Measurements from ENCODE around the gene ADIPOR2. TPM values are rescaled to one million over a fixed set of nuclear protein-coding genes. Genes with fewer than 3 reads are reported as not detected.
"Not testable (repeated sequence)": the region's sequence is repeated elsewhere in the genome, so short reads cannot be mapped to it uniquely, and the experiment has no call there.

The ADIPOR2 gene
- total RNA-seq, 4 donors from 2014 or later: 46.0 to 59.3 (median 52.4) TPM

- H3K4me1 ChIP-seq: peaks cover 0 to 23% of the 10 kb centered on the region in 2 donors
- H3K27me3 ChIP-seq: no peaks in the 10 kb centered on the region
- TF ChIP-seq POLR2A (IDR thresholded peaks at IDR 0.05): no peak
- no peak for TF ChIP-seq CTCF (IDR thresholded peaks at IDR 0.05)
- H3K9me3 ChIP-seq: no peaks in the 10 kb centered on the region
- no peak overlapping the region for H3K27ac ChIP-seq
- H3K36me3 ChIP-seq: no peaks in the 10 kb centered on the region
- DNase-seq: no peak
- intact Hi-C loops (cut with DNase I): no loop called here
- H3K4me3 ChIP-seq (replicated peaks in 1 of 3): no peak overlapping the region
- 94 to 96% methylated on average over 11 of the region's 11 CpGs for WGBS, 2 donors
Observed at GRCh38 chr12:1731019-1731687, 40.3 kb downstream of the ADIPOR2 start.

- H3K27ac ChIP-seq; H3K9me3 ChIP-seq; H3K4me3 ChIP-seq (replicated peaks in 1 of 3); H3K36me3 ChIP-seq; H3K27me3 ChIP-seq; intact Hi-C loops (cut with DNase I): not testable (repeated sequence)
- H3K4me1 ChIP-seq: peaks cover 0 to 23% of the 10 kb centered on the region in 2 donors
- WGBS, 2 donors: 65 to 73% methylated on average over 10 of the region's 10 CpGs
- DNase-seq: peak; percentile 20 to 28
Observed at GRCh38 chr12:1731688-1732078, 40.8 kb downstream of the ADIPOR2 start.

- Histone ChIP-seq H3K4me3 (replicated peaks in 1 of 3) (no peak overlapping the region), H3K27ac (no peak overlapping the region), H3K36me3 (no peaks in the 10 kb centered on the region), H3K9me3 (no peaks in the 10 kb centered on the region), H3K4me1 (peaks cover 5 to 16% of the 10 kb centered on the region in 2 donors), H3K27me3 (no peaks in the 10 kb centered on the region)
- no peak for TF ChIP-seq POLR2A (IDR thresholded peaks at IDR 0.05)
- no peak for TF ChIP-seq CTCF (IDR thresholded peaks at IDR 0.05)
- intact Hi-C loops (cut with DNase I): no loop called here
- 67 to 87% methylated on average over 1 of the region's 1 CpG for WGBS, 2 donors
- no peak for DNase-seq
Observed at GRCh38 chr12:1732914-1733313, 42.0 kb downstream of the ADIPOR2 start.

GRCh38 chr12:1733712-1734111, 42.8 kb downstream of the ADIPOR2 start:
- WGBS, 2 donors: 99% methylated on average over 5 of the region's 5 CpGs
- H3K36me3 ChIP-seq; H3K4me3 ChIP-seq (replicated peaks in 1 of 3); H3K27ac ChIP-seq; H3K9me3 ChIP-seq; H3K27me3 ChIP-seq; DNase-seq; intact Hi-C loops (cut with DNase I): not testable (repeated sequence)
- peaks cover 13 to 24% of the 10 kb centered on the region in 2 donors for H3K4me1 ChIP-seq

GRCh38 chr12:1737652-1738286, 46.9 kb downstream of the ADIPOR2 start:
- Histone ChIP-seq H3K27me3 (no peaks in the 10 kb centered on the region), H3K4me3 (replicated peaks in 1 of 3) (no peak overlapping the region), H3K27ac (no peak overlapping the region), H3K4me1 (peaks cover 32 to 36% of the 10 kb centered on the region in 2 donors), H3K9me3 (no peaks in the 10 kb centered on the region), H3K36me3 (no peaks in the 10 kb centered on the region)
- DNase-seq: no peak
- TF ChIP-seq CTCF (IDR thresholded peaks at IDR 0.05) (no peak), POLR2A (IDR thresholded peaks at IDR 0.05) (no peak)
- intact Hi-C loops (cut with DNase I): no loop called here
- WGBS, 2 donors: 74 to 78% methylated on average over 6 of the region's 6 CpGs

- no peak overlapping the region for H3K27ac ChIP-seq
- no peaks in the 10 kb centered on the region for H3K9me3 ChIP-seq
- H3K4me1 ChIP-seq: peaks cover 30 to 32% of the 10 kb centered on the region in 2 donors
- no peaks in the 10 kb centered on the region for H3K36me3 ChIP-seq
- DNase-seq: no peak
- TF ChIP-seq CTCF (IDR thresholded peaks at IDR 0.05): no peak
- intact Hi-C loops (cut with DNase I): no loop called here
- H3K4me3 ChIP-seq (replicated peaks in 1 of 3): no peak overlapping the region
- no peaks in the 10 kb centered on the region for H3K27me3 ChIP-seq
Observed at GRCh38 chr12:1738446-1738845, 47.6 kb downstream of the ADIPOR2 start.
